Bronchial epithelial cell (primary cell): ENCODE results near the gene ADAM11. TPM values are rescaled to one million over a fixed set of nuclear protein-coding genes. Genes with fewer than 3 reads are reported as not detected.
"Not testable (repeated sequence)": the region's sequence is repeated elsewhere in the genome, so short reads cannot be mapped to it uniquely, and the experiment has no call there.

Source experiments
- DNase-seq: peaks from one replicate; pipeline ENCODE4 v3.0.0-alpha.2; 2010; ENCODE audit warnings: low read depth
- FAIRE-seq: peaks from 2 replicates; lab custom pipeline; 2011; peaks lifted over from hg19 to GRCh38; lab: Jason Lieb, UNC
- H3K27me3 ChIP-seq: 2 replicates; pipeline ENCODE4 v1.5.1; 2011; ENCODE audit warnings: low read length; ENCODE audit not compliant: control insufficient read depth, insufficient read depth
- H3K36me3 ChIP-seq: 2 replicates; pipeline ENCODE4 v1.5.1; 2011; ENCODE audit warnings: low read length; ENCODE audit not compliant: control insufficient read depth, insufficient read depth
- H3K4me3 ChIP-seq: 2 replicates; pipeline ENCODE4 v1.5.1; 2011; ENCODE audit warnings: mild to moderate bottlenecking, low read depth, low read length, control low read depth
- CTCF ChIP-seq: IDR thresholded peaks from 2 replicates; pipeline ENCODE4 v1.5.1; 2011; ENCODE audit warnings: mild to moderate bottlenecking, moderate library complexity, low read length, control low read depth, inconsistent platforms; ENCODE audit not compliant: insufficient read depth, severe bottlenecking
- total RNA-seq: library from RNA; depleted of rRNA; stranded (reverse); fragments of >200 nt; gene quantifications from 2 replicates; pipeline ENCODE4 v1.2.1, GENCODE V29; 2014

Gene ADAM11
- total RNA-seq, 1 donor from 2014 or later, result 0.53 TPM

- no peak for TF ChIP-seq CTCF
- FAIRE-seq, result no peak
- DNase-seq, result no peak
- peaks cover 2% of the 10 kb centered on the region for H3K27me3 ChIP-seq
- H3K4me3 ChIP-seq, result no peak overlapping the region
- H3K36me3 ChIP-seq, result no peaks in the 10 kb centered on the region
These were observed 49.0 kb downstream of the ADAM11 start for GRCh38 chr17:44807817-44808155.

GRCh38 chr17:44808156-44808555 is 49.4 kb downstream of the ADAM11 start:
- no peak overlapping the region for H3K4me3 ChIP-seq
- DNase-seq (no peak), FAIRE-seq (no peak)
- no peaks in the 10 kb centered on the region for H3K36me3 ChIP-seq
- no peak for TF ChIP-seq CTCF
- peaks cover 2% of the 10 kb centered on the region for H3K27me3 ChIP-seq

DNA sequence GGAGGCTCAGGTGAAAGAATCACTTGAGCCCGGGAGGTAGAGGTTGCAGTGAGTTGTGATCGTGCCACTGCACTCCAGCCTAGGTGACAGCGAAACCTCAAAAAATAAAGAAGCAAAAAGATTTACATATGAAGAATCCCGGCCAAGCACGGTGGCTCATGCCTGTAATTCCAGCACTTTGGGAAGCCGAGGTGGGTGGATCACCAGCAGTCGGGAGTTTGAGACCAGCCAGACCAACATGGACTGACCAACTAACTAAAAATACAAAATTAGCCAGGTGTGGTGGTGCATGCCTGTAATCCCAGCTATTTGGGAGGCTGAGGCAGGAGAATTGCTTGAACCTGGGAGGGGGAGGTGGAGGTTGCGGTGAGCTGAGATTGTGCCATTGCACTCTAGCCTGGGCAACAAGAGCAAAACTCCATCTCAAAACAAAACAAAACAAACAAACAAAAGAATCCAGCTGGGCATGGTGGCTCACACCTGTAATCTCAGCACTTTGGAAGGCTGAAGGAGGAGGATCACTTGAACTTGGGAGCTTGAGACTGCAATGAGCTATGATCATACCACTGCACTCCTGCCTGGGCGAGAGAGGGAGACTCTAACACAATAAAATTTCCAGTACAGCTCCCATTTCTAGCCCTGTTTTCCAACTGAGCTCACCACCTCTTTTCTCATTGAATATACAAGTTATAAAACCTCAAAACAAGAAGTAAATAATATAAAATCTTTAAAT is 50.0 kb downstream of the ADAM11 start:
- not testable (repeated sequence) for FAIRE-seq, H3K36me3 ChIP-seq, H3K27me3 ChIP-seq, H3K4me3 ChIP-seq, DNase-seq

- no peak for FAIRE-seq
- no peaks in the 10 kb centered on the region for H3K27me3 ChIP-seq
- no peaks in the 10 kb centered on the region for H3K36me3 ChIP-seq
- TF ChIP-seq CTCF, result no peak
- H3K4me3 ChIP-seq, result no peak overlapping the region
- DNase-seq, result no peak
These were observed 53.5 kb downstream of the ADAM11 start for GRCh38 chr17:44812263-44812662.

DNA sequence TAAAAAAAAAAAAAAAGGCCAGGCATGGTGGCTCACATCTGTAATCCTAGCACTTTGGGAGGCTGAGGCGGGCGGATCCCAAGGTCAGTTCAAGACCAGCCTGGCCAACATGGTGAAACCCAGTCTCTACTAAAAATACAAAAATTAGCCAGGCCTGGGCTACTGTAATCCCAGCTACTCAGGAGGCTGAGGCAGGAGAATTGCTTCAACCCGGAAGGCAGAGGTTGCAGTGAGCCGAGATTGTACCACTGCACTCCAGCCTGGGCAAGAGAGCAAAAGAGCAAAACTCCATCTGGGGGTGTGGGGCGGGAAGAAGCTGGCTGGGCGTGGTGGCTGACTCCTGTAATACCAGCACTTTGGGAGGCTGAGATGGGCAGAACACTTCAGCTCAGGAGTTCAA is 59.7 kb downstream of the ADAM11 start:
- DNase-seq, FAIRE-seq, H3K4me3 ChIP-seq, H3K36me3 ChIP-seq, H3K27me3 ChIP-seq: not testable (repeated sequence)

DNA sequence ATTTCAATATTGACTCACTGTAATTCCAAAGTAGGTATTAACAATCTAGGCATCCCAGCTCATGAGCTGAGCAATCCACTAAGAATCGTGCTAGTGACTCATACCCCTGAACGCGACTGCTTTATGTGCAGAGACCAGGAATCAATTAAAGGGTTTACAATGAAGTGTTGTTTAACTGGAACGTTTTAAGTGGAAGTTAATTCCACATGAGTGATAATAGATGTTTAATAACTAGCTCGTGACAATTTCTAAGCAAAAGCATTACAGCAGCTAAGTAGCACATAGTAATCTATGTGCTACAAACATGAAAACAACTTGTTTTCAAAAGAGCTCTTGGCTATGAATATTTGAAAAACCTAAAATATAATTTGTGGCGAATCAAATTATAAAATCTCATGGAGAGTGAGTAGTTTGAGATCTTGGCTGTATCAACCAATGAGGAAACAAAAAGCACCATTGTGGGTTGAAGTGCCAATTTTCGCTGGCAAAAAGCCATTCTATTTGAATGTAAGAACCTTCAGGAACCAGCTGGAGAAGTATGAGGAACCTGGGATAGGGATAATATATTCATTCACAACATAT is 61.9 kb downstream of the ADAM11 start:
- DNase-seq (peak; percentile 87), FAIRE-seq (no peak)
- no peaks in the 10 kb centered on the region for H3K36me3 ChIP-seq
- no peak overlapping the region for H3K4me3 ChIP-seq
- no peaks in the 10 kb centered on the region for H3K27me3 ChIP-seq
- no peak for TF ChIP-seq CTCF

DNA sequence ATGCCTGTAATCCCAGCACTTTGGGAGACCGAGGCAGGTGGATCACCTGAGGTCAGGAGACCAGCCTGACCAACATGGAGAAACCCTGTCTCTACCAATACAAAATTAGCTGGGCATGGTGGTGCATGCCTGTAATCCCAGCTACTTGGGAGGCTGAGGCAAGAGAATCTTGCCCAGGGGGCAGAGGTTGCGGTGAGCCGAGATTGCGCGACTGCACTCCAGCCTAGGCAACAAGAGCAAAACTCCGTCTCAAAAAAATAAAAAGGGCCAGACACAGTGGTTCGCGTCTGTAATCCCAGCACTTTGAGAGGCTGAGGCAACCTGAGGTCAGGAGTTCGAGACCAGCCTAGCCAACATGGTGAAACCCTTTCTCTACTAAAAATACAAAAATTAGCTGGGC is 66.4 kb downstream of the ADAM11 start:
- not testable (repeated sequence) for H3K36me3 ChIP-seq, H3K4me3 ChIP-seq, DNase-seq, FAIRE-seq
- H3K27me3 ChIP-seq, result peaks cover 10% of the 10 kb centered on the region
